Measurements from ENCODE around the gene TMEM178B. TPM values are rescaled to one million over a fixed set of nuclear protein-coding genes. Genes with fewer than 3 reads are reported as not detected.

Gene TMEM178B
- total RNA-seq, 1 experiment from 2014 or later: not detected

DNA sequence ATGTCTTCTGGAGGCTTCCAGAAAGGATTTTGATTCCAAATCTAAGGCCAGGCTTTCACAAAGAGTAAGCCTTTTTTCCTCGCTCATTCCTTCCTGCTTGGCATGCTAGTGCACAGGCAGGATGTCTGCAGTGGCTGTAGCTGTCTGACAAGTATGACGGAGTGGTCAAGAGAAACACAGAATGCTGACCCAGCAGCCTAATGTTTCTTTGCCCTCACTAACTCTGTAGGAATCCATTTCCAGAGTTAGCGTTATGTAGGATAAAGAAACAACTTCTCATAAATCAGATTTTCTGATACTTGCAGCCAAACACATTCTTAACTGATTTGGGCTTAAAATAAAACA is 286.5 kb downstream of the TMEM178B start:
- no peaks in the 10 kb centered on the region for H4K20me1 ChIP-seq (ENCODE audit: insufficient read depth, low read depth, low read length)
- no peaks in the 10 kb centered on the region for H3K9me3 ChIP-seq (ENCODE audit: low read length)
- H3K79me2 ChIP-seq (ENCODE audit: low read length): no peaks in the 10 kb centered on the region
- no peak for DNase-seq
- H3K4me3 ChIP-seq (ENCODE audit: low read length): no peak overlapping the region
- H3K27ac ChIP-seq (ENCODE audit: low read length): no peak overlapping the region
- H3K9me2 ChIP-seq (replicated peaks; ENCODE audit: insufficient read depth, low read length): no peaks in the 10 kb centered on the region; the same call in 1 of the 2 replicates
- H3K36me3 ChIP-seq (ENCODE audit: insufficient read depth, low read length): no peaks in the 10 kb centered on the region
- H2AFZ ChIP-seq (ENCODE audit: low read length): no peak overlapping the region
- peaks cover 8% of the 10 kb centered on the region for H3K4me1 ChIP-seq (ENCODE audit: low read length)
- H3K27me3 ChIP-seq (ENCODE audit: low read length): no peaks in the 10 kb centered on the region
- H3K4me2 ChIP-seq (ENCODE audit: low read depth, low read length, poor library complexity, severe bottlenecking): no peak overlapping the region
- H3K9ac ChIP-seq (ENCODE audit: low read length): no peak overlapping the region

DNA sequence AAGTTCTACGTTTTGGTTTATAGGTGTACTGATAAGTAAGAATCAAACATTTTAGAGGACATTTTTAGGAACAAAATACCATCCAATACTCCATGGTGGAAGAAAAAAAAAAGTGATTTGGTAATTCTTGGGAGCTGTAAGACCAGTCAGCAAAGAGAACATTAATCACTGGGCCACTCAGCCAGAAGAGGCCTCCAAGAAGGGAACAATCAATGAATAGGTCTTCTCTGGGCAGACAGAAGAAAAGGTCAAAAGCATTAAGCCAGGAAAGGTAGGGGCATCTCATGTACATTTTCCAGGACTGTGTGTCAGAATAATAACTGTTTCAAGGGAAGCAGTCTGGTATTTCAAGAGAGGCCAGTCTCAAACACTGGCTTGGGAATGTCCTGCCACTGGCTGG is 286.9 kb downstream of the TMEM178B start:
- Histone ChIP-seq H3K27ac (ENCODE audit: low read length) (no peak overlapping the region), H4K20me1 (ENCODE audit: insufficient read depth, low read depth, low read length) (no peaks in the 10 kb centered on the region), H3K79me2 (ENCODE audit: low read length) (no peaks in the 10 kb centered on the region), H3K9ac (ENCODE audit: low read length) (no peak overlapping the region), H3K36me3 (ENCODE audit: insufficient read depth, low read length) (no peaks in the 10 kb centered on the region), H3K4me2 (ENCODE audit: low read depth, low read length, poor library complexity, severe bottlenecking) (no peak overlapping the region), H3K27me3 (ENCODE audit: low read length) (no peaks in the 10 kb centered on the region), H2AFZ (ENCODE audit: low read length) (no peak overlapping the region), H3K9me2 (replicated peaks; ENCODE audit: insufficient read depth, low read length) (no peaks in the 10 kb centered on the region; the same call in 1 of the 2 replicates), H3K9me3 (ENCODE audit: low read length) (no peaks in the 10 kb centered on the region), H3K4me1 (ENCODE audit: low read length) (peaks cover 8% of the 10 kb centered on the region), H3K4me3 (ENCODE audit: low read length) (no peak overlapping the region)
- no peak for DNase-seq

DNA sequence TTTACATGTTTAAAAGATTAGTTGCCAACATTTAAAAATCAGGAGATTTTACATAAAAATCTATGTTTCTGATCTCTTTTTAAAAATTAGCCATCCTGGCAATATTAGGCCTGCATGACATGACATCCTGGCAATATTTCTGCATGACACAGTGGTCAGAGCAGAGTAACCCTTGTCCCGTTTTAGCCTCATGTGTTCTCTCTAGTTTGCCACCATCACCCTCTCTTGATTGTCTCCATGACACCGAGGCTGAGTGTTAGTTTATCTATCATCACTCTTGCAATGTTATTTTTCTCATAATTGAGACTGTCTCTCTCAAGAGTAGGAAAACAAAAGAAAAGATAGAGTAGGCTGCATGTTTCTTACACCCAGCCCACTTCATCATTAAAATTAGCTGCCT is 287.6 kb downstream of the TMEM178B start:
- Histone ChIP-seq H4K20me1 (ENCODE audit: insufficient read depth, low read depth, low read length) (no peaks in the 10 kb centered on the region), H3K27me3 (ENCODE audit: low read length) (no peaks in the 10 kb centered on the region), H3K4me2 (ENCODE audit: low read depth, low read length, poor library complexity, severe bottlenecking) (no peak overlapping the region), H3K9me3 (ENCODE audit: low read length) (no peaks in the 10 kb centered on the region), H3K9me2 (replicated peaks; ENCODE audit: insufficient read depth, low read length) (no peaks in the 10 kb centered on the region; the same call in 1 of the 2 replicates), H3K27ac (ENCODE audit: low read length) (no peak overlapping the region), H3K4me1 (ENCODE audit: low read length) (peaks cover 8% of the 10 kb centered on the region), H3K9ac (ENCODE audit: low read length) (no peak overlapping the region), H3K79me2 (ENCODE audit: low read length) (no peaks in the 10 kb centered on the region), H3K36me3 (ENCODE audit: insufficient read depth, low read length) (no peaks in the 10 kb centered on the region), H3K4me3 (ENCODE audit: low read length) (no peak overlapping the region), H2AFZ (ENCODE audit: low read length) (no peak overlapping the region)
- no peak for DNase-seq

DNA sequence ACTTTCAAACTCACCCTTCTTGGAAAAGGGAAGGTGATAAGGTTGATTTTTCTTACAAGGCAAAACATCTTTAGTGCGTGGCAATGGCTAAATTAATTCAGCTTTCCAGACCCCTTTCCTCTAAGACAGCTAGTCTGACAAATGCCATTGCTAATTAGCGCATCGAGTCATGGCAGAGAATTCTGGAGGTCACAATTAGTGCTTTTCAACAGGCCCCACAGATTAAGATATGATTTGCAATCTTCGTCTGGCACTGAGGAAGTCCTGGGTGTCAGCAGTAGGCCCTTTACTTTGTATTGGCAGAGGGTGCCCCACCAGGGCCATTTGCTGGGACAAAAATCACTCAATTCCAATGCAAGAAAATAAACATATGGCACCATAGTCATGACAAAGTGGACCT is 288.1 kb downstream of the TMEM178B start:
- no peak overlapping the region for H3K27ac ChIP-seq (ENCODE audit: low read length)
- H3K4me2 ChIP-seq (ENCODE audit: low read depth, low read length, poor library complexity, severe bottlenecking): no peak overlapping the region
- H4K20me1 ChIP-seq (ENCODE audit: insufficient read depth, low read depth, low read length): no peaks in the 10 kb centered on the region
- H3K4me1 ChIP-seq (ENCODE audit: low read length): peaks cover 8% of the 10 kb centered on the region
- H2AFZ ChIP-seq (ENCODE audit: low read length): no peak overlapping the region
- H3K9ac ChIP-seq (ENCODE audit: low read length): no peak overlapping the region
- H3K4me3 ChIP-seq (ENCODE audit: low read length): no peak overlapping the region
- no peaks in the 10 kb centered on the region for H3K9me3 ChIP-seq (ENCODE audit: low read length)
- H3K27me3 ChIP-seq (ENCODE audit: low read length): no peaks in the 10 kb centered on the region
- no peaks in the 10 kb centered on the region for H3K79me2 ChIP-seq (ENCODE audit: low read length)
- no peaks in the 10 kb centered on the region for H3K36me3 ChIP-seq (ENCODE audit: insufficient read depth, low read length)
- H3K9me2 ChIP-seq (replicated peaks; ENCODE audit: insufficient read depth, low read length): no peaks in the 10 kb centered on the region; the same call in 1 of the 2 replicates
- DNase-seq: no peak

DNA sequence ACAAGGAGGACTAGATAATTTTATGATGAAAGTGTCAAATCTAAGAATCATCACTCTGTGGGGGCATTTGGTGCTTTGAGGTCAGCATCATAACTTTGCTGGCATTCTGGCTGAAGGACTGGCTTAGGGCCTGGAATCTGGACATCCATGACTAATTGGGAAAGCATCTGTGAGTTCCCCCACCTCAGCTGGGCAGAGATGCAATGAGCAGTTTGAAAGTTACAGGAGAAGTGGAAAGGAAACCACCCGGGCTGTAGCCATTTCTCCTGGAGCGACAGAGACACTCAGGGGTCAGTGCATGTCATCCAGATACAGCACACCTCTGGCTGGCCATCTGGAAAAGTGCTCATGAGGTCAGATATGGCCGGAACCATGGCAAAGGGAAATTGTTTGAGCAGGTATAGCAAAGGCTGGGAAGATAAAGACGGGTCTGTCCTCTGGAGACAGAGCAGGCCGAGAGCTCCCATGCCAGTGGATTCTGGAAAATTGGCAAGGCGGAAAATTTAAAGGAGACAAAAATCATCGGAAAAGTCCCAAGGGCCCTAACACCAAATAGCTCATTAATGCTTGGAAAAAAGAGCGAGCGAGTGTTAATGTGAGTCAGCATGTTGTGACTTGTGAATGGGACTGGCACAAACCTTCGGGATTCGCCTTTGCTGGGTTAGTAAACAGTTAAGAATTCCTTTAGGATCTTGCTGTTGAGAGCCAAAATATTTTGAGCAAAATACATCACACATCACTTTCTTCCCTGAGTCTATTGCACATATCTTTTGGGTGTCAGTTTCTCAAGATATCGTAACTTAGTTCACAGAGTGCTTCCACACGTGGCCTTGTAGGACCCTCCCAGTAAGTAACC is 288.9 kb downstream of the TMEM178B start:
- H3K9me3 ChIP-seq (ENCODE audit: low read length): no peaks in the 10 kb centered on the region

DNA sequence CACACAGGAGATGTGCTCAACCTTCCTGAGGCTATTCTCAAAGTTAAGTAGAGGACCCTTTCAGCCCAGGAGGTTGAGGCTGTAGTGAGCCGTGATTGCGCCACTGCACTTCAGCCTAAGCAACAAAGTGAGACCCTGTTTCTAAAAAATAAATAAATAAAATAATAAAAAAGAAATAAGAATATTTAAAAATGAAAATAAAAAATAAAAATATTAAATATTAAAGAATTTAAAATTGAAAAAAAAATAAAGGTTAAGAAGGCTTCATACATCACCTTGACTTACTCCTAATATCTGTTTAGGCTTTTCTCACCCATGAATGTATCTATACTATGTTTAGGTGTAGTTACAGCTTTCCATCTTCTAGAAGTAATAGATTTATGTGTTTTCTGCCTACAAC is 289.9 kb downstream of the TMEM178B start:
- no peak overlapping the region for H3K9ac ChIP-seq (ENCODE audit: low read length)
- H3K4me1 ChIP-seq (ENCODE audit: low read length): peaks cover 8% of the 10 kb centered on the region
- H3K27me3 ChIP-seq (ENCODE audit: low read length): no peaks in the 10 kb centered on the region
- H3K27ac ChIP-seq (ENCODE audit: low read length): no peak overlapping the region
- H3K4me2 ChIP-seq (ENCODE audit: low read depth, low read length, poor library complexity, severe bottlenecking): no peak overlapping the region
- no peaks in the 10 kb centered on the region for H3K9me3 ChIP-seq (ENCODE audit: low read length)
- no peak for DNase-seq
- H3K4me3 ChIP-seq (ENCODE audit: low read length): no peak overlapping the region
- no peaks in the 10 kb centered on the region for H3K36me3 ChIP-seq (ENCODE audit: insufficient read depth, low read length)
- no peaks in the 10 kb centered on the region for H4K20me1 ChIP-seq (ENCODE audit: insufficient read depth, low read depth, low read length)
- H3K79me2 ChIP-seq (ENCODE audit: low read length): no peaks in the 10 kb centered on the region
- H3K9me2 ChIP-seq (replicated peaks; ENCODE audit: insufficient read depth, low read length): no peaks in the 10 kb centered on the region; the same call in 1 of the 2 replicates
- H2AFZ ChIP-seq (ENCODE audit: low read length): no peak overlapping the region

More for the DNA sequence above, 288.9 kb downstream of the TMEM178B start:
- Histone ChIP-seq H3K27ac (ENCODE audit: low read length) (no peak overlapping the region), H3K79me2 (ENCODE audit: low read length) (no peaks in the 10 kb centered on the region), H3K9ac (ENCODE audit: low read length) (no peak overlapping the region), H4K20me1 (ENCODE audit: insufficient read depth, low read depth, low read length) (no peaks in the 10 kb centered on the region), H2AFZ (ENCODE audit: low read length) (no peak overlapping the region), H3K4me1 (ENCODE audit: low read length) (peaks cover 8% of the 10 kb centered on the region), H3K27me3 (ENCODE audit: low read length) (no peaks in the 10 kb centered on the region), H3K36me3 (ENCODE audit: insufficient read depth, low read length) (no peaks in the 10 kb centered on the region), H3K9me2 (replicated peaks; ENCODE audit: insufficient read depth, low read length) (no peaks in the 10 kb centered on the region; the same call in 1 of the 2 replicates), H3K4me3 (ENCODE audit: low read length) (no peak overlapping the region), H3K4me2 (ENCODE audit: low read depth, low read length, poor library complexity, severe bottlenecking) (no peak overlapping the region)
- DNase-seq: no peak

DNA sequence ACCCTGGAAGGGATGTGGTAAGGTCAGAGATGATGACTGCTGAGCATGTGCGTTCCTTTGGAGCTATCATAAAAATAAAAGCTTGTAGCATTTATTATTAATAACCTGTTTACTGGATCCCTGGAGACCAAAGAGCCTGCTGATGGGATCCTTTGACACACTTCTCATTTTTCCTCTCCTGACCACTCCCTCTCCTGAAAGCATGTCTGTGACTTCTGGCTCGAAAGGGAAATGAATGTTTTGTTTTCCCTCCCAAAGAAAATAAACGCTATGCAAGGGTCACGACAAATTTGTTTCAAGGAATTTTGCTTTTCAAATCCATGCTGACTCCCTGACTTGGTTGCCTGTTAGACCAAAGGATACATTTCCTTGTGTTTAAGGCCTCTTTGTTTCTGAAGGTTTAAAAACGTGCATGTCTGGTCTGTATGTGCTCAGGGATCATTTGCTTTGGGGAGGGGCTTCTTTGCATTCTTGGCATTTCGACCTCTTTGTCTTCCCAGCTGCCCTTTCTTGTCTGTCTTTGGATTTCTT is 292.3 kb downstream of the TMEM178B start:
- no peak overlapping the region for H3K4me2 ChIP-seq (ENCODE audit: low read depth, low read length, poor library complexity, severe bottlenecking)
- no peak overlapping the region for H2AFZ ChIP-seq (ENCODE audit: low read length)
- no peak overlapping the region for H3K27ac ChIP-seq (ENCODE audit: low read length)
- no peaks in the 10 kb centered on the region for H3K9me3 ChIP-seq (ENCODE audit: low read length)
- H3K9me2 ChIP-seq (replicated peaks; ENCODE audit: insufficient read depth, low read length): no peaks in the 10 kb centered on the region
- no peak overlapping the region for H3K9ac ChIP-seq (ENCODE audit: low read length)
- no peaks in the 10 kb centered on the region for H3K27me3 ChIP-seq (ENCODE audit: low read length)
- DNase-seq: no peak
- H3K4me1 ChIP-seq (ENCODE audit: low read length): peaks cover 8% of the 10 kb centered on the region
- no peaks in the 10 kb centered on the region for H3K36me3 ChIP-seq (ENCODE audit: insufficient read depth, low read length)
- H4K20me1 ChIP-seq (ENCODE audit: insufficient read depth, low read depth, low read length): no peaks in the 10 kb centered on the region
- H3K4me3 ChIP-seq (ENCODE audit: low read length): no peak overlapping the region
- H3K79me2 ChIP-seq (ENCODE audit: low read length): no peaks in the 10 kb centered on the region

DNA sequence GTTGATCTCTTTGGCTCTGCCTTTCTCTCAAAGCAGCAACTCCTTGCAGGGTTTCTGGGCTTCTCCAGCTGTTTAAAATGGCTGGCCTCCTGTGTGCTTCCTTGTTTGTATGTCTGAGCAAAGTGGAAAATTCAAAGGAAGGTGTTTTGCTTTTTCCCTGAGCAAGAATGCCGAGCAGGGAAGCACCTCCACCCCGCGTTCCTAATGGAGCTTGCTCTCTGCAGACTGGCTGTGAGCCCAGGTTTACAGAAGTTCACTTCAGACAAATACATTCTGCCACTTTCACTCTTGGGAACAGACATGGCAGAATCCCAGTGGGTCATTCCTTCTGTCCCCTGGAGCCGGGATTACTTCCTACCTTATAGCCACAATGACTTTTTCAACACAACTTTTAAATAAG is 295.6 kb downstream of the TMEM178B start:
- DNase-seq: no peak
- H3K4me2 ChIP-seq (ENCODE audit: low read depth, low read length, poor library complexity, severe bottlenecking): no peak overlapping the region
- no peaks in the 10 kb centered on the region for H3K36me3 ChIP-seq (ENCODE audit: insufficient read depth, low read length)
- H3K4me1 ChIP-seq (ENCODE audit: low read length): no peaks in the 10 kb centered on the region
- no peak overlapping the region for H2AFZ ChIP-seq (ENCODE audit: low read length)
- no peaks in the 10 kb centered on the region for H4K20me1 ChIP-seq (ENCODE audit: insufficient read depth, low read depth, low read length)
- H3K9me2 ChIP-seq (replicated peaks; ENCODE audit: insufficient read depth, low read length): no peaks in the 10 kb centered on the region
- H3K79me2 ChIP-seq (ENCODE audit: low read length): no peaks in the 10 kb centered on the region
- no peaks in the 10 kb centered on the region for H3K9me3 ChIP-seq (ENCODE audit: low read length)
- H3K4me3 ChIP-seq (ENCODE audit: low read length): no peak overlapping the region
- no peak overlapping the region for H3K9ac ChIP-seq (ENCODE audit: low read length)
- H3K27me3 ChIP-seq (ENCODE audit: low read length): no peaks in the 10 kb centered on the region
- H3K27ac ChIP-seq (ENCODE audit: low read length): no peak overlapping the region

Measured in Karpas-422 (cell line).